ENCODE data around the gene ATP10A.

ATP10A gene

DNA sequence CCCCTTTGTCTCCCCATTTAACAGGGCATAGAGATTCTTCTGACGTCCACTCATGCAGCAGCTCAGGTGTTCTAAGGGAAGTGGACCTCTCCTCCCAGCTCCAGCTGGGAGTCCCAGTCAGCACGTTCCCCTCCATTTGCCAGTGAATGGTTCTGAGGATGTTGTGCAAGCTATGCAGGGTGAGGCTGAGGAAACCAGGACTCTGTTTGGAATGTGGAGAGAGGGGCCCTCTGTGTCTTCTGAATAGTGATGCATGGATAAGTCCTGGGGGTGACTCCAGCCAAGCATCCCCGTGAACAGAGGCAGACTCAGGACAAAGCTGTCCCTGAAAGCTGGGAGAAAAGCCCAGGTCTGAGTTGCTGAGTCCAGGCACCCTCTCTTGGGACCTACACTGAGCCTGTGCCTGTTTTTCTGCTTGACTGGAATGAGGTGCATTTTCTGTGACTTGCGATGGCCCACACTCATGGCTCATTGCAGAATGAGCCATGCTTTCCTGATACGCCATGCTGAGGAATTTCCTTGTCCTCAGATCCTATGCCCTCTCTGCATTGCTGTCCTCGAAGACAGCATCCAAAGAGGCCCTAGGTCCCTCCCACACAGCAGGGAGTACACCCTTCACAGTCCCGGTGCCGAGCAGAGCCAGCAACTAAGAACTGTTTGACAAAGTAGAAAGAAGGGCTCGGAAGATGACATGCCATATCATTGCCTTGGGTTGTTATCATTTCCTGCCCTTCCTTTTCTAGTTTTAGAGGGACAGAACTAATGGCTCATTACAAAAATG lies 185.2 kb downstream of the ATP10A start:
- DNase-seq = no peak

DNA sequence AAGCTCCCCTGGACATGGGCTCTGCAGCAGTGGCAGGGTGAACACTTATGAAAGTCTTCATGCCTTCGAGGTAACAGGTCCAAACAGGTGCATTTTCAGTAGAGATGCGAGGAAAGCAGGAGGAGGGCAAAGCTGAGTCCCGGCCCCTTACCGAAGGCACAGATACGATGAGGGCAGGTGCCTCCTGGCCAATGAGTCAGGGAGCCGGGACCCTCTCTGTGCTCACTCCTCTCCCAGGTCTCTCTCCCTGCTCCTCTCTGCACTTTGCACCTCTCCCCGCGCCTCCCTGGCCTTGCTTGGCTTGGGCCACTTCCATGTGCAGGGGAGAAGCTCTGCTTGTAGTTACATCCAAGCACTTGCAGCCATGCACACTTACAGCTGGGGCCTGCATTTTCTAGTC lies 187.1 kb downstream of the ATP10A start:
- no peak for DNase-seq

DNA sequence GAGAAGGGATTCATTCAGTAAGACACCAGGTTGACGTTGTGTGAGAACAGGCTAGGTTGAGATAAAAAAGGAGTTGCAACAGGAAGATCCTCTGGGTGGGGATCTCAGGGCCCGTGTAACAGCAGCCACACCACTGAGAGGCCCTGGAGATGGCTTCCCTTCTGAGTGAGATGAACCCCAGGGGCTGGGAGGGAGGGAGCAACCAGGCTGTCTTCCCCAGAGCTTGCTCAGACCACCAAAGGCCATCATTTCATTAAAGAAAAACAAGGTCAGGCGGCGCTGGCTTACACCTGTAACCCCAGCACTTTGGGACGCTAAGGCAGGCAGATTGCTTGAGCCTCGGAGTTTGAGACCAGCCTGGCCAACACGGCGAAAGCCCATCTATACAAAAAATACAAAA lies 187.7 kb downstream of the ATP10A start:
- DNase-seq = no peak

DNA sequence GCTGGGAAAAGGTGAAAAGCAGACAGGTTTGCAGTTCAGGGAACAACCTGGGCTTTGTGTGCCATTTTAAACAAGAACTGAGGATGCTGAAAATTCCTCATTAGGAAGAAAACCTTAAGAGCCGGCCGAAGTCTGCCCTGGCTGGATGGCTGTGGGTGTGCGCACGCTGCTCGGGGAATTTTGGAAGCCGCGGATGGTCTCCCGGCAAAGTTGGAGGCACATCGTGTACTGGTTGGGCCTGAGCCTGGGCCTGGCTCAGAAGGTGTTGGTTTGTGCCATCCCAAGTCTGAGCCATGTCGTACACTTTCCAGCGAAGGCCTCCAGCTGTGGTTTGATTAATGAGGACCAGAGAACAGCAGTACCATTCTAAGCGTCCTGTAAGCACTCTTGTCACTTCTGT lies 188.2 kb downstream of the ATP10A start:
- no peak for DNase-seq

DNA sequence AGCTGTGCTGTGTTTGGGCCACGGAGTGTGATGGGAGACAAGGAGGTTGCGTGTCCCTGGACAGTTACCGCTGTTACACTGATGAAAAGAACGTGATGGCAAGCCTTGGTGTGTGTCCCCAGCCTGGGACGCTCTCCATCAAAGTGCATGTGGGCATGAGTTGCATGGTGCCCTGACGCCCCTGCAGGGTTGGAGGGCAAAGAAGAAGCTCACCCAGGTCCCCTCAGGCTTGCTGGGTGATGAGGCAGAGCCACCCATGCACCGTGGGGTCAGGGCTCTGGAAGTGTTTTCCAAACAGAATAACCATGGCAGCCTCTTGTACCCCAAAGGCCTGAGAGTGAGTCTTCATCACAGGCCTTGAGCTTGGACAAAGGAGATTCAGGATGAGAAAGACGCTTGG lies 189.2 kb downstream of the ATP10A start:
- no peak for DNase-seq

DNA sequence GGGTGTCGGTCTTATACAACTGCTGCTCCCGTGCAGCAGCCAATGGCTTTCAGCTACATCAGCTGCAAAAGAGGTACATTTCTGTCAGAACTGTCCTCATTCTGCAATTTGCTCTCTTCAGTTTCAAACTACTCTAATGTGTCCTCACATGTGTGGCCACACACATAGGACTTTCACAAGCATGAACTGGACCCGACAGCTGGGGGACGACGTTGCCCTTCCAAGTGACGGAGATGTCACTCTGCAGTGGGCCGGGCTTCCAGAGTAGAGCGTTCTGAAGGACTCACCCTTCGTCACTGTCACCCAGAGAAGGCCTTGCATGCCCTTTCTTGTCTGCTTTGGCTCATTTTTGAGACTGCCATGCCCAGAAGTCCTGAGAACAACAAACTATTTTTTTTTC lies 189.8 kb downstream of the ATP10A start:
- no peak for DNase-seq

DNA sequence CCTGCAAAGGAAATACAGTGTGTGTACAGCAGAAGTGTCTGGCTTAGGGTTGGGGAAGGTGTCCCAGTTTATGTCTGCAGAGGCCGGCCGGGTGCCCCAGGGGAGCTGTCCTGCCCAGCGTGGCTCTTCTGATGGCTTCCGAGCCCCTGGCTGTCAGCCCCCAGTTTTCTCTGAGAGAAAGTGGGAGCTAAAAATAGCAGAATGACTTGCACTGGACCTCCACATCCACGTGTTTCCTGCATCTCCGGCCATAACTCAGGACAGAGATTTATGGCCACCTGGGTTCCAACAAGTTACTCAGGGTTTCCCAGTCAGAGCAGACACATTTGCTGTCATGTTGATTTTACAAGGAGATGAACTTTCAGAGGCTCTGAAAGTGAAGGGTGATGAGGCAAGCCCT lies 192.0 kb downstream of the ATP10A start:
- no peak for DNase-seq

DNA sequence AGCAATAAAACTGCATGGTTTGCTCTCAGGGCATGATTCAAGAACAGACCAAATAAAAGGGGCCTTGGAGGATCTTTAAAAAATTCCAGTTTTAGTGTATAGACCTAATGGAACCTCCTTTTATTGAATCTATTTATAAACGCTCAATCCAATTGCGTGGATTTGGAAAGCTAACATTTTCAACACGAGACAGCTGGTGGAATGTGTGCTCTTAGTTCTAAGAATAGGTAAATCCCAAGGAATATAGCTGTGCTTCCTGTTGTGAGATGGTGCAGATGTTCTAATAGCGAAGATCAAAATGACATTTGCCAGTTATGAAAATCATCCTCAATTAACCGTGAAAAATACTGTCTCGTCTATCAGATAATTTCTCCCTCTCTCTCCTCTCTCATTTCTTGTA lies 192.5 kb downstream of the ATP10A start:
- DNase-seq = no peak

DNA sequence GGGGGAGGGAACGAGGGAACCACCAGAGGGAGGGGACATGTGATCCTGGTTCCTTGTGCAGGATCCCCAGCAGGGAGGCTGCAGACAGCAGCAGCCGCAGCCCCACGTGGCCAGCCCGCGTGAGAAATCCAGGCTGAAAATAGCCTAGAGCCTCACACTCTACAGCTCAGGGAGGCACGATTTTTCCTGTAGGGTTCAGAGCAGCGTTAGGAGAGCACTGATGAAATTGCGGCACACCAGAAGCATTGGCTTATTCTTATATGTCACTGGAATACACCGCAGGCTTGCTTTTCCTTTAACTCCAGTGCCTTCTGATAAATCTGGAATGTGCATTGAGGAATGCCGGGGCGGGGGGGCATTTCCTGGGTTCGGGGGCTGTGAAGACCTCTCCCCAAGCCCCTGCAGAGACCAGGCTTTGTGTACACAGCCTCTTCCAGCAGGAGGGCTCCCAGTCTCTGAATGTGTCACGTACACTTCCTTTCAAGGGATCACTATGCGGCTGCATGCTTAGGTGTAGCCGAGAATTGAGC lies 193.0 kb downstream of the ATP10A start:
- no peak for DNase-seq

DNA sequence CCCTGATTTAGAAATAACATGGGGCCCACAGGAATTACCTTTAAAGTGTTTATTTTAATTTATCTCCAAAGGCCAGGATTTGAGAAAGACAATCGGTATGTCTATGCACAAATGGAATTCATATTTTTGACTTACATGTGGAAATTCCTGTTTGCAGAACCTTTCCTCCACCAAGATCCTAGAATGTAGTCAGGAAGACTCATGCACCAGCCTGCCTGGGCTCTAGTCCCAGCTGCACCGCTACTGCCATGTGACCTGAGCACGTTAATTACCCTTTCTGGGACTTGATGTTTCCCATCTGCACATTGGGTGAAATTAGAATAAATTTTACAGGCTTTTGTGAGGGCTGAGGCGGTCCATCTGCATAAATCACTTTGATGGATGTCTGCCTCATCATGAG lies 194.2 kb downstream of the ATP10A start:
- DNase-seq = no peak

DNA sequence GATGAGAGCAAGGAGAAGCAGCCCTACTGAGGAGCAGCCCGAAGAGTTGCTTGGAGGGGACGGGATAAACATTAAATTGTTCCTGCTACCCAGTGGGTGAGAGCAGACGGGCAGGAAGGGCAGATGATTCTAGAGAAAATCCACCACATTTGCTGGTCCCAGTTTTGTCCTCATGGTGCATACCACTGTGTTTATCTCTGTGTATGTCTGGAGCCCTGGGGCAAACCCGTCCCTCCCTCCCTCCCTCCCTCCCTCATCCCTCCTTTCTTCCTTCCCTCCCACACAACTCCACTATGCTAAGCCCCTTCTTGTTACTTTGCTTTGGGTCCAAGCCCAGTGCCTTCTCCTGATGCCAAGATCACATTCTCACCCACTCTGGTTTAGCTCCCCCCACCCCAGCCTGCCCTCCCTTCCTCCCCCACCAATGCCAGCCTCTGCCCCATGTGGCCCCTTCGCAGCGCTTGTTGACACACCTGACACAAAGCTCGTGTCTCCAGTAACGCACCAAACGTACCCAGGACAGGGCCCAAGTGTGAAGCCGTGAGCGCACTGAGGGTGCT lies 194.8 kb downstream of the ATP10A start:
- no peak for DNase-seq

DNA sequence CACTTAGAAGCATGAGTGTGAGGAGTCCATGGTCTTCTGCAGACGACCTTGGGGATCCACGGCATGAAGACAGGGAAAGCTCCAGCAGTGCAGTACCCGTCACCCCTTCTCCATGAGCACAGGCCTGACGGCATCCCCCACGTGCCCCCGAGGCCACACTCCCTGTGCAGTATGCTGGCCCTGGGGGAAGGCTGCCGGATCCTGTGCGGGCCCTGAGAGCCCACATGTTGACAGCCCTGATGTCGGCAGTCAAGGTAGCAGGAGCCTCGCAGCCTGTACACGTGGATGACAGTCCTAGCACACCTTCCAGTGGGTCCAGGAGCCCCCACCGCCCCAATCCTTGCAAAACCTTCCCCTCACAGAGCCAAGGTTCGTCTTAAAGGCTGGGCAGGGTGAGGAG lies 195.3 kb downstream of the ATP10A start:
- no peak for DNase-seq

DNA sequence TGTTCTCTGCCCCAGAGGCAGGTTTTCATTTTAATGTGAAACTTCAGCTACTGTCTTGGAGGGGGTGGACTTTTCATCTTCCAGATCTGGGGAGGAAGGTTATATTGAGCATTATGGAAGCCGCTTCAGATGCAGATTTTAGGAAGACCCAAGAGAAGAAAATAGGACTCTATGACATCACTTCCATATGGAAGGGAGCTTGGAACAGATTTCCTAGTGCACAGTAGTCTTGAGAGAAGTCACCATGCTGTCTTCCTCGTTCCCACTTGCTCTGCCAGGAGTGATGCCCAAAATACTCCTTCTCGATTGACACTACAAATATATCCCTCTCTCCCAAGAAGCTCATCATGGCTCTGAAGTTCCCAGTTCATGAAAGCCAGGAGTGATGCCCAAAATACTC lies 197.2 kb downstream of the ATP10A start:
- DNase-seq = no peak

DNA sequence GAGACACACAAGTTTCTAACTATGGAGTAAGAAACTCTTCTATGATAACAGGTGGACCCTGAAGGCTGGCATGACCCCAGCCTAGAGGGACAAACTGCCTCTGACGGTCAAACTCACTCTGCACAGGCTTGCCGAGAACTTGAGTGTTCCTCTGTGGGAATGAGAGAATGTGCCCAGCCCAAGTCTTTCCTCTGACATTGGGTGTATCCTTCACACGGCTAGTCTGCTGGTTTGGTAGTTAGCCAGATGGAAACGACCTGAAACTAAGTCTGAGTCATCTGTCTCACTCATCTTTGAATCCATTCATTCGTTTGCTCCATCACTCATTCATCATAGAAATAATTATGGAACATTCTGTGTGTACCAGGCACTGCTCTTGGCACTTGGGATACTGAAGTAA lies 198.4 kb downstream of the ATP10A start:
- no peak for DNase-seq

DNA sequence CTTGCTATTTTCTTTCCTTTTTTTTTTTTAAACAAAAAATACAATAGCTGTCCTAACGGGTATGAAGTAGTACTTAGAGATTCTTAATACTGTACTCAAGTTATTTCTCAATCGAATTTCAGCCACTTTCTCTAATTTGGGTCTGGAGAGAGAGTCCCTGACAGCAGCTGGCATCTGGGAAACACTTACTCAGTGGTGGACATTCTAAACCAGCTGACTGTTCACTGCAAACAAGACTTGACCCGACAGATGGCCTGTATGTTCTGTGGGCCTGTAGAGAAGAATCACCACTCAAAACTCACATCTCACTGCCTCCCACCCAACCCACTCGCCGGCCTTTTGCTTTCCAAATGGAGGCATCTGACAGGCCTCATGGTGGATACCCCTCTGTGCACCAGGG lies 199.6 kb downstream of the ATP10A start:
- no peak for DNase-seq

DNA sequence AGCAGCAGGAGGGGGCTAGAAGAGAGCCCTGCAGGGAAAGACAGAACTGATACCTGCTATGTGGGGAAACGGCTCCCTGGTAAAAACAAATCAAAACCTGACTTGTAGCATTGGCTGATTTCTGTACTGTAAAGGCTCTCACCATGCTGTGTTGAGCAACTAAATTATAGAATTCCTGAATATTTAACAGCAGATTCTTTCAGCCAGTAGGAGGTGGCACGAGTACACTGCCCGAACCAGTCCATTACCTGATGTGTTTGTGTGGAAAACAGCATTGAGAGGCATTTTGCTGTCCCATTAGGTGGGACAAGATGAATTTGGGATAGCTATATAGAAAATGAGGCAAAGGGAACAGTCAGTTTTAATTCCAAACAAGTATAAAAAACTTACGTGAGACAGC lies 201.2 kb downstream of the ATP10A start:
- no peak for DNase-seq

DNA sequence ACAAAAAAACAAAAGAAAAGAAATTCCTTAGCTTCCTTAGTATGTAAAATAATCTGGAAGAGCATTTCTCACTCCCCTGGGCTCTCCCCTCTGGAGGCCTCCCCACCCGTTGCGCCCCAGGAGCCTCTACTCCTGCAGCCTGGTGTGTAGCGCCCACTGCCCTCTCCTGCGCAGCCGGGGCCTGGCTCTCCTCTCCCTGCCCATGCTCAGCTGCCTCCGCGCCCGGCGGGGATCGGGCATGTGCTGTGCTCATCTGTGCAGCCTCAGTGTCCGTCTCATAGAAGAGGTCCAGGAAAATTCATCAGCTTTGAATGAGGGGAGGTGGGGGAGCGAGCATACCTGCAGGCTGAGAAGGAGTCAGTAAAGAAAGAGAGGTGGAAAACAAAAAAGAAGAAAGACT lies 203.9 kb downstream of the ATP10A start:
- no peak for DNase-seq

DNA sequence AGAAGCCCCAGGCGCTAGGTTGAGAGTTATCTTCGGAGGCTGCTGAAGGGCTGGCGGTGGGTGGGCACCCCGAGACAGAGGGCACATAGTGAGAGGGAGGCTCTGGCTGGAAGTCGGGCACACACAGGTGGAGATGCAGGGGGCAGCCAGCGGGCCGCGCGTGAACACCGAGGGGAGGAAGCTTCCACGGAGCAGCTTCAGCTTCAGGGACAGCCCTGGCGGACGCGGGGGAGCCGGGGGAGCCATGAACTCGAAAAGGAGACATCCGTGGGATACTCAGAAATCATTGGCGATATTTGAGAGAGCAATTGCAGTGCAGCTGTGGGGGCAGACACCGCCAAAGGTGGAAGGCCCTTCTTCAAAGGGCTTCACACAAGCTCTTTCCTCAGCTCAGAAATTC lies 204.6 kb downstream of the ATP10A start:
- no peak for DNase-seq

DNA sequence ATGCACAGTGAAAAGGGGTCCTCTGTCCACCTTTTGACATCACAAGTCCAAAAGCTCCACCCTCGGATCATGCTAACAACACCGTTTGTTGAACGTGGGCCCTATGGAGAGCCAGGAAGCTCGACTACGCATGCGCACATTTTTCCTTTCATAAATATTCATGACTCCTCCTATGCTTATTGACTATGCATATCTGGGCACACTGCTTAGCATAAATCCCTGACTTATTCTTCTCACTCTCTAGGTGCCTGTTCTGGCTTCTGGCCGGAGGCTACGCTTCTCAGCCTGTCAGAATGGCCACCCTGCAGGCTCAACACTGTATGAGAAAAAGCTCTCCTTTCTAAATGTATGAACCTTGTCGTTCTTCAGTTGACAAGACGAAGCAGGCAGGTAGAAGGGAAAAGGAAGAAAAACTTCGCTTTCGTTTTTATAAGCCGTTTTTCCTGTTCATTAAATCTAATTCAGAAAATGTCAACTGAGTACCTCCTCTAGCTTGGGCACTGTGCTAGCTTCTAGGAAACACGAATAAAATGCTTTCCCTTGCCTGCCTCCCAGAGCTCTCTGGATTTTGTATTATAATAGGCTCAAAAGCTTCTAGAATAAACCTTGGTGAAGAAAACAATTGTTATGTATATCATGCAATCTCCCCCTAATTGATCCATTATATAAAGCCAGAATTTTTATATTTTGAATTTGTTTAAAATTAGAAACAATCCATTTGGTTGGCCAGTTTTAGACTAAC lies 207.7 kb downstream of the ATP10A start:
- no peak for DNase-seq

DNA sequence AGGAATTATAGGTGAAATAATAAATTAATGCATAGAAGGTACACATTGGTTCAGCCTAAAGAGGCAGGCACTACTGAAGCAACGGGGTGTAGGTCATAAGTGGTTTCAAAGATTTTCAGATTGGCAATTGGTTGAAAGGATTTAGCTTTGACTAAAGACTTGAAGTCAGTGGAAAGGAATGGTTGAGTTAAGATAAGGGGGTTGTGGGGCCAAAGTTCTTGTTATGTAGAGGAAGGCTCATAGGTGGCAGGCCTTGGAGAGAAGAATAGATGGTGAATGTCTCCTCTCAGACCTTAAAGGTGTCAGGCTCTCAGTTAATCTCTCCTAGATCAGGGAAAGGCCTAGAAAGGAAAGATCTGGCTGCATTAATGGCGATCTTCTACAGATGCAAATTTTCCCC lies 209.8 kb downstream of the ATP10A start:
- DNase-seq = no peak

DNA sequence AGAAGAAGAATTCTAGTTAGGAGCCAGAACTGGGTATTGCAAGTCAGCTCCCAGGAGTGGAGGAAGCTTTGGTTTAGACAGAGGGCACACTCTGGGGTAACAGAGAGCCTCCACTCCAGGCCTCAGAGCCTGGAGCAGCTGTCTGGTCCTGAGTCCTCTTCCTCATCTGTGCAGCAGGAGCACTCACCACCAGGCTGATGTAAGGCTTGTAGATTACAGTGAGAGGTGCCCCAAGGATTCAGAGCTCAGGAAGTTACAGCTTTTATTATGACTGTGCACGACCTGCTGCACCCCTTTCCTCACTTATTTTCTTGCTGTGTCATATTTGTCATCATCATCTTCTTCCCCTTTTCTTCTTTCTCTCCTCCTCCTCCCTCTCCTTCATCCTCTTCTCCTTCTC lies 210.4 kb downstream of the ATP10A start:
- DNase-seq = no peak

DNA sequence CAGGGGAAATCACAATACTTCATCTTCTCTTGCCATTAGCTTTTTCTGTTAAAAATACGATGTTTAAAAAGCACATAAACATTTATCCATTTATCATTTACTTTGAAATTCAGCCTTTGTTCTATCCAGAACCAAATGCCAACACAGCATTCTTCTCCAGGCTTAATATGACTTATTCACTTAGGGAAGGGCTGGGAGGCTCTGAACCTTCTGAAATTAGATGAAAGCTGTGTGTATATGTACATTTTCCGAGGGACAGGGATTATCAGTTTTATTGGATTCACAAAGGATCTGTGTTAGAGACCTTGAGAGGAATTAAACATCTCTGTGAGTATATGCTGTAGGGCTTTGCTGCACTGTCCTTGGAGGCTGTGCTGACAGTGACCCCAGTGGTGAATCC lies 213.7 kb downstream of the ATP10A start:
- DNase-seq = no peak

DNA sequence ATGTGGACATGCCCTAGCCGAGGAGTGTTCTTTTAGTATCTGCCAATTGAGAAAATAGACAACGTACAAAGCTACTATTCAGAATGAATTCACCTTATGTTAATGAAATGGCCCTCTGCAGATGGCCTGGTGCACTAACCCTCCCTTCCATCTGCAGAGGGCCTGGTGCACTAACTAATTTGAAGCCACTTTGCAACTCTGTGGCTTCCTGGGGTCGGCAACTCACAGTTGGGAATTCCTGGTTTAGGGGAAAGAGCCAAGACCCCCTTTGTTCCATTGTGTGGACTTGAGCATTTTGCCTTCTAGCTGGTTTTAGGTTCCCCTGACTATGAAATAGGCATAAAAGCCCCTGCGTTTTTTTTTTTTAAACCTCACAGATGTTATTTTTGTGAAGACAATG lies 220.0 kb downstream of the ATP10A start:
- no peak for DNase-seq

DNA sequence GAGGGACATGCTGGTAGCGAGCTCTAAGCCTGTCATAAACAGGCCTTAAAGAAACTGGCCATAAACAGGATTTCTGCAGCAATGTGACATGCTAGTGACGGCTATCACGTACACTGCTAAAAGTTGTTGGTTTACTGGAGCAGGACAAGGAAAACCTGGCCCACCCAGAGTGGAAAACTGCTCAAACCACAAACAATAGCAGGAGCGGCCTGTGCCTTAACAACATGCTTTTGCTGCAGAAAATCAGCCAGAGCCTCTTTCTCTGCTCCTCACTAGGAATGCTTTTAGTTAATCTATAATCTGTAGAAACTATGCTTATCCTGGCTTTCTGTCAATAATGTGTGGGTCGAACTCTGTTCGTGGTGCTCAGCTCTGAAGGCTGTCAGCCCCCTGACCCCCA lies 221.4 kb downstream of the ATP10A start:
- DNase-seq = no peak

Data from 8988T (cell line).